HUES6 (cell line): ENCODE results near the gene PRKG1.

ENCODE experiments used
- H3K27ac ChIP-seq: 2 replicates; pipeline ENCODE4 v1.7.0; 2013; ENCODE audit warnings: low read depth, mild to moderate bottlenecking, low read length, inconsistent platforms
- H3K27me3 ChIP-seq: 2 replicates; pipeline ENCODE4 v1.6.1; 2013; ENCODE audit warnings: low read length; ENCODE audit not compliant: control insufficient read depth, insufficient read depth
- H3K36me3 ChIP-seq: 2 replicates; pipeline ENCODE4 v1.6.1; 2013; ENCODE audit warnings: low read length; ENCODE audit not compliant: control insufficient read depth, insufficient read depth
- H3K4me1 ChIP-seq: 2 replicates; pipeline ENCODE4 v1.6.1; 2013; ENCODE audit warnings: low read length; ENCODE audit not compliant: control insufficient read depth, insufficient read depth
- H3K4me3 ChIP-seq: 2 replicates; pipeline ENCODE4 v1.5.1; 2013; ENCODE audit warnings: low read depth, low read length
- H3K9ac ChIP-seq: one replicate; pipeline ENCODE4 v1.6.1; 2013; ENCODE audit warnings: mild to moderate bottlenecking, low read length
- H3K9me3 ChIP-seq: 2 replicates; pipeline ENCODE4 v1.6.1; 2013; ENCODE audit warnings: low read depth, low read length; ENCODE audit not compliant: control insufficient read depth, insufficient read depth

Gene PRKG1

DNA sequence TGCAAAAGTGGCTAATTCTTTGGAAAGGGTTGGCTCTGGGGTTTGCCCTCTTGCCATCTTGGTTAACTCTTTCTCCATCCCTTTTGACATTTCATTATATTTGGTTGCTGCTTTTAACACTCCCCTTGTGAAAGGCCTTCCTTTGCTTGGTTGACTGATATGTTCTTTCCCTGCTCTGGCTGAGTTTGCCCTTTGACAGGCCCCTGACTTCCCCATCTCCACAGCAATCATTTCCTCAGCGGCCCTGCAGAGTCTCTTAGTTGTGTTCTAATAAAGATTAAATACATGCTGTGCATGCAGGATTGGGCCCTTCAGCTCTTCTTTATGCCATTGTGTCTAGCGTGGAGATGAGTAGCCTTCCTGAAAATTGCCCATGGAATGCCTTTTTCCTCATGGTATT lies 709.7 kb downstream of the PRKG1 start:
- Histone ChIP-seq H3K4me1 (no peaks in the 10 kb centered on the region), H3K9ac (no peak overlapping the region), H3K9me3 (no peaks in the 10 kb centered on the region), H3K27ac (no peak overlapping the region), H3K36me3 (no peaks in the 10 kb centered on the region), H3K4me3 (no peak overlapping the region), H3K27me3 (no peaks in the 10 kb centered on the region)

DNA sequence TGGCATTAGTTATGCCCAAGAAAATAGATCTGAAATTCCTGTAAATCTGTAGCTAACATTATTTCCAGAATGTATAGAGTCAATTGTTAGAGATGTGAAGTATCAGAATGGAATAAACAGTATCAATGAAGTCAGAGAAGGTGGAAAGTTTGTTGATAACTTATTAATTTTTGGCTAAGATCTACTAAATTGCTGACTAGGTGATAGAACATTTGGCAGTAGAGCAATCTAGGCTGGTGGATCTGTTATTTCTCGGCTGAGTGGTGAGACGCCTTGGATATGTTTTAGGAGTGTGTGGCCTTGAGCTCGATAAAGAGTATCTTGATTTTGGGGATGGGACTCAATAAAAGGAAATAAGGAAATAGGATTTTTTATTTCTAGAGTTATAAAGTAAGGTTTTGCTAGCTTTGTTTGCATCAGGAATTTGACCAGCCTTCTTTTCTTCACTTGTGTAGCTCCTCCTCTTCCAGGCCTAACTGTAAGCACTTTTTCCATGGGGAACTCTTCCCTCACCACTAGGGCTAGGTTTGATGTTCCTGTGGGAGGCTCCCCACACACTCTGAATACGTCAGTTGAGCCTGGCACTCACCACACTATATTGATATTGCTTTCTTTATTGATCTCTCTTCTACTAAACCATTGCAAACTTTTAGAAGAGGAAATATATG lies 711.9 kb downstream of the PRKG1 start:
- H3K4me3 ChIP-seq = no peak overlapping the region
- H3K9ac ChIP-seq = no peak overlapping the region
- H3K4me1 ChIP-seq = no peaks in the 10 kb centered on the region
- H3K27ac ChIP-seq = no peak overlapping the region
- no peaks in the 10 kb centered on the region for H3K9me3 ChIP-seq
- no peaks in the 10 kb centered on the region for H3K27me3 ChIP-seq
- H3K36me3 ChIP-seq = no peaks in the 10 kb centered on the region

DNA sequence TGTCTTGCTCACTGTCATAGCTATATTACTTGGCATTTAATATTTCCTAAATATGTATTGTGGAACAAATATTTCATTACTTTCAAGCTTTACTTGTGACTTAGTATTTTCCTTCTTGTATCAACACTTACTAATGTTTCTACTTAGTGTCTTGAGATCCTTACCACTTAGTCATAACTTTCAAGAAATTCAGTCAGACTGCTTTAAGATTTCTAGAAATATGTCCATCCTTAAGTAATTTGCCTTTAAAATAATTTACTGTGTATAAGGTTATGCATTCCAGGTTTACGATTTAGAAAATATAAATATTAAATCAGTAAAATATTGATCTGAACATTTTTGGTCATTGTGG lies 712.4 kb downstream of the PRKG1 start:
- H3K9me3 ChIP-seq = no peaks in the 10 kb centered on the region
- H3K27ac ChIP-seq = no peak overlapping the region
- H3K4me3 ChIP-seq = no peak overlapping the region
- H3K36me3 ChIP-seq = no peaks in the 10 kb centered on the region
- no peaks in the 10 kb centered on the region for H3K27me3 ChIP-seq
- no peak overlapping the region for H3K9ac ChIP-seq
- no peaks in the 10 kb centered on the region for H3K4me1 ChIP-seq

DNA sequence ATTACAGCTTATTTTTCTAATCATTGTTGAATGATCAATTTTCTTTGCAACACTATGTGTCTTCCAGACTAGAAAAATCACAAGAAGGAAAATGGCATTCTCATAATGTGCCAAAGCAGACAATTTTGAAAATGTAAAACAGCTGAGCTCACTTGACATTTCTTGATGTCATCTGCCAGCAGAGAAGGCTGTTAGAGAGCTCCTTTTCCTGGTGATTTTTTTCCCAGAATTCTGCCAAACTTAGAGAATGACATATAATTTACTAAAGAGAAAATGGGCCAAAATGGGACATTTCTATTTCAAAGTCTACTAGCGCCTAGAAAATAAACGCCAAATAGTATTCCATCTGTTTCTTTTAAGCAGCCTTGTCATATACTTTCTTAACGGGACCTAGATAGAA lies 714.0 kb downstream of the PRKG1 start:
- Histone ChIP-seq H3K9ac (no peak overlapping the region), H3K27me3 (no peaks in the 10 kb centered on the region), H3K36me3 (no peaks in the 10 kb centered on the region), H3K4me3 (no peak overlapping the region), H3K4me1 (no peaks in the 10 kb centered on the region), H3K9me3 (no peaks in the 10 kb centered on the region), H3K27ac (no peak overlapping the region)

DNA sequence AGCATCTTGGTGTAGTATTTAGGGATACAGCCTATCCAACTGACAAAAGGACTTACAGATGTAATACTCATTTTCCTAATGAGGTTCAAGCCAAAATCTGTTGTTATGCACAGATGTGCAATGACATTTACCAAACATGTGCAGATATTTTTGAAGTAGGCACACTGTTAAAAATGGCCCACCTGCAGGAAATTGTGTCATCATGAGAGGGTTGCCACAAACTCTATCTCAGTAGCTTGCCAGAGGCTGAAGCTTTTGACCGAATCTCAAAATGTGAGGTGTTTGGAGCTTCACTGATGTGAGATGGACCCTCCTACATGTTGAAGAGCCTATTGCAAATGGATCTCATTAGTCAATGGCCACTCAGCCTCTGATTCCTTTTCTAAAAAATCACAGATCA lies 714.8 kb downstream of the PRKG1 start:
- Histone ChIP-seq H3K9ac (no peak overlapping the region), H3K4me1 (no peaks in the 10 kb centered on the region), H3K4me3 (no peak overlapping the region), H3K9me3 (no peaks in the 10 kb centered on the region), H3K27me3 (no peaks in the 10 kb centered on the region), H3K36me3 (no peaks in the 10 kb centered on the region), H3K27ac (no peak overlapping the region)

DNA sequence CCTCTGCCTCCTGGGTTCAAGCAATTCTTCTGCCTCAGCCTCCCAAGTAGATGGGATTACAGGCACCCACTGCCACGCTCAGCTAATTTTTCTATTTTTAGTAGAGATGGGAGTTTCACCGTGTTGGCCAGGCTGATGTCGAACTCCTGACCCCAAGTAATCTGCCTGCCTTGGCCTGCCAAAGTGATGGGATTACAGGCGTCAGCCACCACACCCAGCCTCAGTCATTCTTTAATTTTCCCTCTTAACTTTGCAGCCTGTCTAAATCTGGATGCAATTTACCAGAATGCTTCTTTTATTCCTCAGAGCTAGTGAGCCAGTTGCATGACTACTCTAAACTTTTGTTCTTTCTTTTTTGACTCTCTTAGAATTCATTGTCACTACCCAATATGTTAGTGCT lies 715.6 kb downstream of the PRKG1 start:
- H3K4me1 ChIP-seq = no peaks in the 10 kb centered on the region
- no peak overlapping the region for H3K4me3 ChIP-seq
- no peaks in the 10 kb centered on the region for H3K9me3 ChIP-seq
- H3K36me3 ChIP-seq = no peaks in the 10 kb centered on the region
- H3K9ac ChIP-seq = no peak overlapping the region
- no peak overlapping the region for H3K27ac ChIP-seq
- no peaks in the 10 kb centered on the region for H3K27me3 ChIP-seq

DNA sequence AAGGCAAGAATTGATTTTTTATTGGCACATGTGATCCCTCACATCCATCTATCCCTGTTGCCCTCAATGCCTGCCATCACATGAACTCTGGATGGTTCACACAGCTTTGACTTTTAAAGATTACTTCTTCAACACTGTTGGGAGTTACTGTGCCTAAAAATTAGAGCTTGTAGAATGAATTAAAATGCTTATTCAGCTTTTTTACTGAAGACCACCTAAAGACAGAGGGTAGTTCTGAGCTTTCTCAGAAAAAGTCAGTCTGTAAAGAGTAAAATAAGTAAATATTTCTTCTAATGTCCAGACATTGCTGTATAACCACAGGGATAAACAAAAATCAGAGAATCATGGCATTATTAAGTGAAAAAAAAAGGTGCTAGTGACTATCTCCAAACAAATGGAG lies 718.4 kb downstream of the PRKG1 start:
- no peaks in the 10 kb centered on the region for H3K9me3 ChIP-seq
- no peak overlapping the region for H3K4me3 ChIP-seq
- H3K36me3 ChIP-seq = no peaks in the 10 kb centered on the region
- H3K9ac ChIP-seq = no peak overlapping the region
- no peaks in the 10 kb centered on the region for H3K27me3 ChIP-seq
- no peaks in the 10 kb centered on the region for H3K4me1 ChIP-seq
- H3K27ac ChIP-seq = no peak overlapping the region

DNA sequence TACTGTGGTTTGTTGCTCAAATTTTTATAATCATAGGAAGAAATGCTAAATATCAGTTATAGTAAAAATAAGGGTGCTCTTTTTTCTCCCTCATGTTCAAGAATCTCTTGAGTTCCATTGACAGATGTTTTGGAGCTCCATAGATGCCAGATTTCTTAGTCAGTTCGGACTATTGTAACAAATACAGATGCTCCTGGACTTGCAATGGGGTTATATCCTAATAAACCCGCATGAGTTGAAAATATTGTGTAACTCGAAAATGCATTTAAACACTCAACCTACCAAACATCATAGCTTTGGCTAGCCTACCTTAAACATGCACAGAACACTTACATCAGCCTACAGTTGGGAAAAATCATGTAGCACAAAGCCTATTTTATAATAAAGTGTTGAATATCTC lies 725.8 kb downstream of the PRKG1 start:
- Histone ChIP-seq H3K9me3 (no peaks in the 10 kb centered on the region), H3K27me3 (no peaks in the 10 kb centered on the region), H3K9ac (no peak overlapping the region), H3K36me3 (no peaks in the 10 kb centered on the region), H3K4me1 (no peaks in the 10 kb centered on the region), H3K4me3 (no peak overlapping the region), H3K27ac (no peak overlapping the region)

DNA sequence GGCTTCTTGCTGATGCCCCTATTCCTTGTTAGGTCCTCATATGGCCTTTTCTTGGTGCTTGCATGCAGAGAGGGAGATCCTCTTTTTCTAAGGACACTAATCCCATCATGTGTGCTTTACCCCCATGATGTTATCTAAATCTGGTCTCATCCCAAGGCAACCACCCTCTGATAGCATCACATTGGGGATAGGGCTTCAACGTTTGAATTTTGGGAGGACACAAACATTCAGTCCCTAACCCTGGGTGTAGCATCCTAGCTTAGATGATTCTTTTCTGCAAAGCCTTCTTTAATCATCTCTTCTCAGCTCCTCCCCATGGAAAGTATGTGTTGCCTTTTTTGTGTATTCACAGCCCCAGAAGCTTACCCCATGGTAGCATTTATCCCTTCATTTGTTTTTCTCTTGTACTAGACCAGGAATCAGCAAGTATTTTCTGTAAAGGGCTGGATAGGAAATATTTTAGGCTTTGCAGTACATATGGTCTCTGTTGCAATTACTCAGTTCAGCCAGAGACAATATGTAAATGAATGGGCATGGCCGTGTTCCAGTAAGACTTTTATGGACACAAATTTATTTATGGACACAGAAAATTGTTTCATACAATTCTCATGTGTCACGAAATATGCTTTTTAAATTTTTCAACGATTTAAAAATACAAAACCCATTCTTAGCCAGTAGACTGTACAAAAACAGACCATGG lies 726.6 kb downstream of the PRKG1 start:
- Histone ChIP-seq H3K4me3 (no peak overlapping the region), H3K27me3 (no peaks in the 10 kb centered on the region), H3K36me3 (no peaks in the 10 kb centered on the region), H3K4me1 (no peaks in the 10 kb centered on the region), H3K9ac (no peak overlapping the region), H3K27ac (no peak overlapping the region), H3K9me3 (no peaks in the 10 kb centered on the region)

DNA sequence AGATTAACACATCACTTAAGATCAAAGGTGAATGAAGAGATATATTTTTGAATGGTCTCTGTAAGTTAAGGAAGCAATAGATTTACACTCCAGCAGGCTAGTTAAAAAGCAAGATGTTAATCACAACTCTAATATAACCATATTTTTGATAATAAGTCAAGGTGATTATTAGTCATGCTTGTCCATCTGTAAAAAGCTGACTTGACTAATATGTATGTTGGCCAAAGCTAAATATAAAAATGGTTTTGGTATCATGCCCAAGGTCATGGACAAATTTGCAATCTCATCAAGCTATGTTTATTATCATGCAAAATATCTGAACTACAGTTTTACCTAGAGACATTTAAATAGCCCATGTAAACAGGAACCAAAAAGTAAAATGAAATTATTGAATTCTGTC lies 727.7 kb downstream of the PRKG1 start:
- no peaks in the 10 kb centered on the region for H3K27me3 ChIP-seq
- H3K4me3 ChIP-seq = no peak overlapping the region
- no peaks in the 10 kb centered on the region for H3K4me1 ChIP-seq
- H3K27ac ChIP-seq = no peak overlapping the region
- H3K9me3 ChIP-seq = no peaks in the 10 kb centered on the region
- H3K9ac ChIP-seq = no peak overlapping the region
- no peaks in the 10 kb centered on the region for H3K36me3 ChIP-seq

DNA sequence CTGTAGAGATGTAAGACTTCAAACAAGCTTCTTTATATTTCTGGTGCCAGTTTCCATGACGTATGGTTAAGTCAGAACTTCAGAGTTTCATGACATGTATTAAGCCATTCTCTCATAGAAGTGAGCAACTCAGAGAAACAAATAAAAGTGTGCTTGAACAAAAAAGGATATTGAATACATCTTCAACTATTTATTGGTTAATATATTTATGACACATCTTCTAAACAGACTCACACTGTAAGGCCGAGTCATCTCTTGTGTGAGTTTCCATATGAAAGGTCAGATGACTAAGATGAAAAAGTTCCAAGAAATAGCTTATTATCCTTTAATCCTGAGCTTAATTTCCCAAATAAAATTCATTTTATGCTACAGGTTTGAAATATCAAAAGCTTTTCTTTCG lies 730.6 kb downstream of the PRKG1 start:
- Histone ChIP-seq H3K27ac (no peak overlapping the region), H3K4me3 (no peak overlapping the region), H3K9me3 (no peaks in the 10 kb centered on the region)

More for the DNA sequence above, 730.6 kb downstream of the PRKG1 start:
- Histone ChIP-seq H3K9ac (no peak overlapping the region), H3K27me3 (no peaks in the 10 kb centered on the region), H3K4me1 (no peaks in the 10 kb centered on the region), H3K36me3 (no peaks in the 10 kb centered on the region)
